Upper lobe of left lung (tissue), 4 donors: ENCODE data around the gene MYBPHL.

Experiments
- CTCF ChIP-seq, 6 experiments: fragments of 450-650 bp in 4 of 6; fragments of 200-600 bp in 2 of 6; sonication (generic) in 2 of 6; IDR thresholded peaks; one replicate each; pipeline ENCODE4 v1.5.1; 2016 to 2019; ENCODE audit warnings: antibody characterized with exemption in 6 of 6
- POLR2AphosphoS5 ChIP-seq, 2 donors: sonication (generic); formaldehyde crosslinking; IDR thresholded peaks; one replicate each; pipeline ENCODE4 v1.5.1; 2017; ENCODE audit warnings: antibody characterized with exemption in 2 of 2

GRCh38 chr1:109296782-109297181 lies 10.0 kb downstream of the MYBPHL start:
- TF ChIP-seq POLR2AphosphoS5 (IDR thresholded peaks at IDR 0.05), result no peak
- no peak for TF ChIP-seq CTCF (IDR thresholded peaks at IDR 0.05)
